Measurements from ENCODE around the gene FGFRL1.
"Not testable (repeated sequence)": the region's sequence is repeated elsewhere in the genome, so short reads cannot be mapped to it uniquely, and the experiment has no call there.

Gene FGFRL1

DNA sequence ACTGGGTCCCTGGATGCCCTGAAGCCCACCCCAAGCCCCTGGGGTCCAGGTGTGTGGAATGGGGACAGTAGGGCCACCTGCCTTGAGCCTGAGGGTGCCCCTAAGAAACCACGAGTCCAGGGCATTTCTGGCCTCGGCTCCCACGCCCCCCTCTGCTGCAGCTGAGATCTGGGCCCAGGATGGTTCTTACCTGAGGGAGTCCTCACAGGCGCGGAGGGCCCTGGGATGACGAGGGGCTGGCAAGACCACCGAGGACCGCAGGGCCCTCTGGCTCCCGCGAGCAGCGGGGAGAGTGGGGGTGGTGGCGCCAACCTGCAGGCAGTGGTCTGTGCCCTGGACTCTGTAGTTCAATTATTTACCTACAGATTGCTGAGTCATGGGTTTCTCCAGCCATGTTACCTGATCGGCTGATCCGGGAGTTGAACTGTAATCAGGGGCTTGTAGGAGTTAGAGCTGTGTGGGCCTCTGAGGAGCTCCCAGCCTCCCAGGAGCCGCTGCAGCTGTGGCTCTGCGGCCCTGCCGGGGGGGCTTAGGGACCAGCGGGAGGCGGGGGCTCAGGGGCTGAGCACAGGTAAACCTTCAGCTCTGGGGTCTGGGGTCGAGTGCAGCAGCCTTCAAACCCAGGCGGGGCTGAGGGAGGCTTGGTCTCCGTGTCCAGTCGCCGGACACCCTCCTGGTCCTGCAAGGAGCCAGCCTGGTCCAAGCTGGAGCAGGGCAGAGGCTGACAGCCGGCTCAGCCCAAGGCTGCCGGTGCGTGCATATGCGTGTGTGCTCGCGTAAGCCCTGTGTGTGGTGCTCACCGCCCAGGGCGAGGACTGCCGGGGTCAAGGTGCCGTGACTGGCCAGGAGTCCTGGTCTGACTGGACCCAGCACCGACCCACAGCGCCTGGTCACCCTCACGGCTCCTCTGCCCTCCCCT is 18.1 kb upstream of the FGFRL1 start, which contains the start of gene SLC26A1:
Gene SLC26A1, minus strand, starts transcription at position 294 of the 919 bp plus-strand sequence. CDS start 1,701 bp downstream, outside the sequence.
- DNase-seq = no peak

DNA sequence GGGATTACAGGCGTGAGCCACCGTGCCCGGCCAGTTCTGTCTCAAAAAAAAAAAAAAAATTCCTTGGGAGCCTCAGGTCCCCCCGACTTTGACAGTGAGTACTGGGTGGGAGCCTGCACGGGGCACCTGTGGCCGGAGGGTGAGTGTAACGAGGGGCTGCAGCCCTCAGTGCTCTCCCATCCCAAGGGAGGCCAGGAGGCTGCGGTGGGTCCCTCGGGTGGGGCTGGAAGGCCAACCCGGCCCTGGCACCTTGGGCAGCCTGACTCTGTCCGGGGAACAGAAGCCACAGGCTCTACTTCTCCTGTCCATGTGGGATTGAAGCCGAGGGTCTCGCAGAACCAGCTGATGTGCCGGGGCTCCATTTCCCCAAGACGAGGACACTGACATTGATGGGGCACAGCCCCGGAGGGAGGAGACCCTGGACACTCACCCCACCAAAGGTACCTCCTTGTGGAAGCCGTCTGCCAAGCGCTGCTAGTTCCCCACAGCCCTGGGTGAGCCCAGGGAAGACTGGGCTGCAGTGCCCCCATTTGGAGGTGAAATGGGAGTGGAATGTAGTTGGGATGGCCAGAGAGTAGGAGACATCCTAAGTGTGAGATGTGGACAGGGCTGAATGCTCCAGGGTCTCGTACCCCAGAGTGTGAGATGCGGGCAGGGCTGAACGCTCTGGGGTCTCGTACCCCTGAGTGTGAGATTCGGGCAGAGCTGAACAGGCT is 16.0 kb upstream of the FGFRL1 start:
- no peak for DNase-seq

DNA sequence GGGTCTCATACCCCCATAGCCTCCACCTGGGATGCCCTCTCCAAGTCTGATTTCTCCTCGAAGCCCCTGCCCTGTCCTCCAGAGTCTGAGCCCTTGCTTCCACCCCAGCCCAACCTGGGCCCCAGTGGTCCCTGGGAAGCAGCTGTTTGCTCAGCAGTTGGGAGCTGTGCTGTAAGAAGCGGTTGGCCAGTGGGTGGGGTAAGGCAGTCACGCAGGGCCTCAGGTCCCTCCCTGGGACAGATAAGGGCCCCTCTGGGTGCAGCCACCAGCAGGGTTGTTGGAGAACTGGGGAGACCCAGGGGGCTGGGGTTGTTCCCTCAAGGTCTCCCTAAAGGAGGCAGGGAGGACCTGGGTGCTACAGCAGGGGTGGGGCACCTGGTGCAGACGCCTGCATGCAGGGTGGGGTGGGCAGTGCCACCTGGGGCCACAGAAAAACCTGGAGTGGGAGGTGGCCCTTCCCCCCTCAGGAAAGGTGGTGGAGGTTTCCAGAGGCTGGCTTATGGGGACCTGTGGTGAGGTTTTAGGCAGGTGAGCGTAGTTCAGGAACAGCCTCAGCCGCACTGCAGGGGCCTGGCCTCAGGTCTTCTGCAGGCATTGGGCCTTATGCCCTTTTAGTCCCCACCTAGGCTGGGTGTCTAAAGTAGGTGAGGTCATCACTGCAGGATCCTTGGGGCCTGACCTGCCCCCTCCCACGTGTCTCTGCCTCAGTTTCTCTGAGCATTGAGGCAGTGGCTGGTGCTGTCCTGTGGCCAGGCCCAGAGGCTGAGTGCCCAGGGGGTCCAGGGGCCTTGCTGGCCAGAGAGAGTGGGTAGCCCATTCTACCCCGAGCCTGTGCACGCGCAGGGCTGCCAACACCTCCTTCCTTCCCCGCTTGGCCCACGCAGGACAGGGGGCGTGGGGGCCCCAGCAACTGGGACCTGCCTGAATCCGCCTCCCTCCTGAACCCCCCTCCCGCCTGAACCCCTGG is 15.1 kb upstream of the FGFRL1 start:
- DNase-seq = no peak

DNA sequence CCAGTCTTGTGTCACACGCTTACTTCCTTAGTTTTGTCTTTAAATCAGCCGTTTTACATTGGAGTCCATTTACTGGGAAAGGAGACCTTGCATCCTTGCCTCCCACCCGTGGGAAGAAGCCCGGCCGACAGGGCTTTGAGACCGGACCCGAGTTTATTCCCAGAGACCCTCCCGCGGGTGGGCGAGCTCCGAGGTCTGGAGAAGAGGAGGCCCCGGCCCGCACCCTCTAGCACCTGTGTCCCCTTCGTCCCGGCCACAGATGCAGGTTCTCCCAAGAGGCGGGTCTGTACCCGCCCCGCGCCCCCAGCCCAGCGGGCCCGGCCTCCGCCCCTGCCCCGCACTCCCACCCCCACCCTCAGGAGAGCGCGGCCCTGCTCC is 14.4 kb upstream of the FGFRL1 start:
- DNase-seq = no peak

DNA sequence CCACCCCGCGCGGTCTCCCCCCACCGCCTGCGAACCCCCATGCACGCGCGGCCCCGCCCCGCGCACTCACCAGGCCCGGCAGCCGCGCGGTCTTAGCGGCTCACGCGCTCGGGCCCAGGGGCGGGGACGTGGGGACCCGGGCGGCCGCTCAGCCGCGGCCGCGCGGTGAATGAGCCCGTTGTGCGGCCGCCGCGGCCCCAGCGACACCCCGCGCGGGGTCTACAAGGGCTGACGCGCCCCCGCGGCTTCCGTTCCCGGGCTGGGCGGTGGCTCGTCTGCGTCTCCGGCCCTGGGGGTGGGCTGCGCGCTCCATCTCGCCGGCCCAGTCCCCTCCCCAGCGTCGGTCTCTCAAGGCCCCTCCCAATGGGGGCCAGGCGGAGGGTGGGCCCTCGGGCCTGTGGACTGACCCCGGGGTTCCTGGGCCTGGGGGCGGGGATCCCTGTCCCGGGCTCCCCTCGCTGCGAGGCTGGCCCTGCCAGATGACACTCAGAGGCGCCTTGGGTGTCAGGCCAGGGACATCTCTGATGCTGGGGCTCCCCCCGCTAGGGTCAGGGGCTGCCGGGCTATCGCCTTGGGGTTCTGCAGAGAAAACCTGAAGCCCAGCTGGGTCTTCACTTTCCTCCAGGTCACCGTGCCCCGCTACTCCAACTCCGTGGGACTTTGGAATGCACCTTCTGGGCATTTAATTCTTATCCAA is 13.9 kb upstream of the FGFRL1 start:
- no peak for DNase-seq

DNA sequence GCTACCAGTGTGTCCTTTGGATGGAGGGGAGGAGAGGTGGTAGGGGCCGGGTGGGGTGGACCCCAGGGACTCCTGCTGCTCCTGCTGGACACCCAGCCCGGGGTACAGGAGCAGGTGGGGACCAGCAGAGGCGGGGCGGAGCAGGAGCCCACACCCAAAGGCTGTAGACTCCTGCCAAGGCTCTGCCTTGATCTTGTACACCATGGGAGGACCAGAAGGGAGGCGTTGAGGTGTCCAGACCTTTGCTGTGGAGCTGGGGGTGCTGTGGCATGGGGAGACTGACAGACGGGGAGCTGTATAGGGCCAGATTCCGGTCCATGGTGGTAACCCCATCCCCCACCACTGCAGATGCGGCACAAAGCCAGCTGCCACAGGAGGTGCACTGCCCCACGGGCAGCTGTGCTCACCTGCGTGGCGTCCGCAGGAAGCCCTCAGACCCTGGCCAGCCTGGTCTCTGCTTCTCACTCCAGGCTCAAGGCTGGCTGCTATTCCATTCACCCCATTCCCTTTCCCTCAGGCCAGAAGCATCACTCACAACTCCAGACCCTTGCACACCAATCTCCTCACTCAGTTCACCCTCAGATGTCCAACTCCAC is 13.2 kb upstream of the FGFRL1 start:
- DNase-seq = no peak

DNA sequence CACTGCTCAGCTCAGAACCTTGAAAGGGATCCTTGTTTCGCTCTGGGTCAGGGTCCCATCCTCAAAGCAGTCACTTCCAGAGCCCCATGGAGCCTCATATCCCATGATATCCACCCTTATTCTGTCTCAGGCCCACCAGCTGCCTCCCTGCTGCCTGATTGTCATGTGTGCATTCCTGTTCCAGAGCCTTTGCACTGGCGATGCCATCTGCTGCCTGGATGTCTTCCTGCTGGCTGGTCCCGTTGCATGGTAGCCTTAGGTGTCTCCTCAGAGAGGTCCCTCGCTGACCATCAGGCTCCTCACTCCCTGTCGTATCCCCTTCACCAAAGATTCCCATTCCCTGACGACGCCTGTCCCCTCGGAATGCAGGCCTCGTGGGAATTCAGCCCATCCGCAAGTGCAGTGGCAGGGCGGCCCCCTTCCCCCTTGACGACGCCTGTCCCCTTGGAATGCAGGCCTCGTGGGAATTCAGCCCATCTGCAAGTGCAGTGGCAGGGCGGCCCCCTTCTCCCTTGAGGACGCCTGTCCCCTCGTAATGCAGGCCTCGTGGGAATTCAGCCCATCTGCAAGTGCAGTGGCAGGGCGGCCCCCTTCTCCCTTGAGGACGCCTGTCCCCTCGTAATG is 12.1 kb upstream of the FGFRL1 start:
- DNase-seq = not testable (repeated sequence)

DNA sequence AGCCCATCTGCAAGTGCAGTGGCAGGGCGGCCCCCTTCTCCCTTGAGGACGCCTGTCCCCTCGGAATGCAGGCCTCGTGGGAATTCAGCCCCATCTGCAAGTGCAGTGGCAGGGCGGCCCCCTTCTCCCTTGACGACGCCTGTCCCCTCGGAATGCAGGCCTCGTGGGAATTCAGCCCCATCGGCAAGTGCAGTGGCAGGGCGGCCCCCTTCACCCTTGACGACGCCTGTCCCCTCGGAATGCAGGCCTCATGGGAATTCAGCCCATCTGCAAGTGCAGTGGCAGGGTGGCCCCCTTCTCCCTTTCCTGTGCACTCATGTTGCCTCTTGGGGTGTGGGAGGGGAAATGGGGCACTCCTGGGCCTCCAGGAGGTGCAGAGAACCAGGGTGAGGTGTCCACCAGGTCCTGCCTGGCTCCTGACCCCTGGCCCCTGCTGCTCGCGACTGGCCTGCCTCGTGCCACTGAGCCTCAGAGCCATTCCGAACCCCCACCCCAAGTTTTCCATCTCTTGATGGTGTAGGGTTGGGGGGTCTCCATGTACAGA is 11.5 kb upstream of the FGFRL1 start:
- no peak for DNase-seq

DNA sequence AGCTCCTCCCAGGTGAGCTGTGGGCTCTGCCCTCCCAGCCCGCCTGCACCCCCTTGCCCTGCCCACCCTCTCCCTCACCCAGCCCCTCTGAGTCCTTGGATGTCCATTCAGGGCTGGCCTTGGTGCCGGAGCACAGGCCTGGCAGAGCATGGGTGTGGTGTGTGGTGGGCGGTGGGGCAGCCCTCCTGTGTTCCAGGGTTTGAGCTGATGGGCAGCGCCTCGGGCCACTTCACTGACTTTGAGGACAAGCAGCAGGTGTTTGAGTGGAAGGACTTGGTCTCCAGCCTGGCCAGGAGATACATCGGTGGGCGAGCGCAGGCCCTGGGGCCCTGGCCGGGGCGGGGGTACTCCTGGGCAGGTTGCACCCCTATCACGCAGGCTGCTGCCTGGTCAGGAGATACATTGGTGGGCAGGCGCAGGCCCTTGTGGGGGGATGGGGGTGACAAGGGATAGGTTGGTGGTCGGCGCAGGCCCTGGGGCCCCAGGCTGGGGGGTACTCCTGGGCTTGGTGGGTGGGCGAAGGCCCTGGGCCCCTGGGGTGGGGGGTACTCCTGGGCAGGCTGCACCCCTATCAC is 10.7 kb upstream of the FGFRL1 start:
- no peak for DNase-seq

DNA sequence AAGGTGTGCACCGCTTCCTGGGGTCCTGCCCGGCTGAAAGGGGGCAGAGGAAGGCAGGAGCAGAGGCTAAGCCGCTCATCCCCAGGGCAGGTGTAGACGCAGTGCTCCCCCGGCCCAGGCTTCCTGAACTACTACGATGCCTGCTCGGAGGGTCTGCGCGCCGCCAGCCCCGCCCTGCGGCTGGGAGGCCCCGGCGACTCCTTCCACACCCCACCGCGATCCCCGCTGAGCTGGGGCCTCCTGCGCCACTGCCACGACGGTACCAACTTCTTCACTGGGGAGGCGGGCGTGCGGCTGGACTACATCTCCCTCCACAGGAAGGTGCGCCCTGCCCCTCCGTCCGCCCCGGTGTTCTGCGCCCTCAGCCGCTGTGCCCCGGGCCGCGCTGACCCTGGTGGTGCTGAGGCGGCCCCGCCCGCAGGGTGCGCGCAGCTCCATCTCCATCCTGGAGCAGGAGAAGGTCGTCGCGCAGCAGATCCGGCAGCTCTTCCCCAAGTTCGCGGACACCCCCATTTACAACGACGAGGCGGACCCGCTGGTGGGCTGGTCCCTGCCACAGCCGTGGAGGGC is 9.8 kb upstream of the FGFRL1 start:
- no peak for DNase-seq

DNA sequence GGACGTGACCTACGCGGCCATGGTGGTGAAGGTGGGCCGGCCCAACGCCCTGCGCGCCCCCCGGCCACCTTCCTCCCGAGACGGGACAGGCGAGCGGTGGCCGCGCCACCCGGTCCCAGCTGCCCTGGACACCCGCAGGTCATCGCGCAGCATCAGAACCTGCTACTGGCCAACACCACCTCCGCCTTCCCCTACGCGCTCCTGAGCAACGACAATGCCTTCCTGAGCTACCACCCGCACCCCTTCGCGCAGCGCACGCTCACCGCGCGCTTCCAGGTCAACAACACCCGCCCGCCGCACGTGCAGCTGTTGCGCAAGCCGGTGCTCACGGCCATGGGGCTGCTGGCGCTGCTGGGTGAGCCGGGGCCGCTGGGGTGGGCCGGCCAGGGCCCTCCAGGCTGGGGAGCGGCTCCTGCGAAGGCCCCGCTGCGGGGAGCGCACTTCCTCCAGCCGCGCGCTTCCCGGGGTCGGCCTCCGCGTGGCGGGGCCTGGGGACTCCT is 9.2 kb upstream of the FGFRL1 start:
- peak; percentile 19 for DNase-seq

DNA sequence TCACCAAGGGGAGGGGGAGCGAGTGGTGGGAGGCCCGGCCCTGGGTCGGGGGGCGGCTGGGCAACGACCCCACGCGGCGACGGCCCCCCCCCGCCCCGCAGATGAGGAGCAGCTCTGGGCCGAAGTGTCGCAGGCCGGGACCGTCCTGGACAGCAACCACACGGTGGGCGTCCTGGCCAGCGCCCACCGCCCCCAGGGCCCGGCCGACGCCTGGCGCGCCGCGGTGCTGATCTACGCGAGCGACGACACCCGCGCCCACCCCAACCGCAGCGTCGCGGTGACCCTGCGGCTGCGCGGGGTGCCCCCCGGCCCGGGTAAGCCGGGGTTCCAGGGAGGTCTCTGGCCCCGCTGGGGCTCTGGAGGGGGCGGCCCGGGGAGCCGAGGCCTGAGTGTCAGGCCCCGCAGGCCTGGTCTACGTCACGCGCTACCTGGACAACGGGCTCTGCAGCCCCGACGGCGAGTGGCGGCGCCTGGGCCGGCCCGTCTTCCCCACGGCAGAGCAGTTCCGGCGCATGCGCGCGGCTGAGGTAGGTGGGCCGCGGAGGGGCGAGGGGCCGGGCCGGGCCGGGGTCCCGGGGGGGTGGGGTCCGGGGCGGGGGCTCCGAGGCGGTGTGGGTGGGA is 8.7 kb upstream of the FGFRL1 start:
- no peak for DNase-seq

DNA sequence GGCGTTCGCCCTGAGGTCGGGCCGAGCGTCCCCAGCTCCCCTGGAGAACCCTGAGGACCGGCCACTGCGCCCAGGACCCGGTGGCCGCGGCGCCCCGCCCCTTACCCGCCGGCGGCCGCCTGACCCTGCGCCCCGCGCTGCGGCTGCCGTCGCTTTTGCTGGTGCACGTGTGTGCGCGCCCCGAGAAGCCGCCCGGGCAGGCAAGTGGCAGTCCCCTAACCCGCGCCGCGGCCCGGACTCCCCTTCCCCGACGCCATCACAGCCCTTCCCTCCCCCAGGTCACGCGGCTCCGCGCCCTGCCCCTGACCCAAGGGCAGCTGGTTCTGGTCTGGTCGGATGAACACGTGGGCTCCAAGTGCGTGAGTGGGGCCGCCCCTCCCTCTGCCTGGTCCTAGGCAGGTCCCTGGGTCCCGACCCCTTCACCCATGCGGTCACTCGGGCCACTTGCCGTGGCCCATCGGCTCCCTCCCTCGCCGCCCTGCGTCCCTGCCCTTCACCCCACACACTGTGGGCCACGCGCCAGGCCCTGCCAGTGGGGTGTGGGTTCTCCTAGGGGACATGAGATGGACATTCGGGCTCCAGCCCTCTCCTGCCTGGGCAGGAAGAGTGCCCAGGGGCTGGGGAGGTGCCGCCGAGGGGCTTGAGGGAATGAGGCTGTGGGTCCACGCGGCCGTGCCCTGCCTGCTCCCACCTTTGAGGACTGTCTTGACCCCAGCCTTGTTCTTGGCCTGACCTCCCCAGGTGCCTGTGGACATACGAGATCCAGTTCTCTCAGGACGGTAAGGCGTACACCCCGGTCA is 8.0 kb upstream of the FGFRL1 start:
- DNase-seq = no peak

DNA sequence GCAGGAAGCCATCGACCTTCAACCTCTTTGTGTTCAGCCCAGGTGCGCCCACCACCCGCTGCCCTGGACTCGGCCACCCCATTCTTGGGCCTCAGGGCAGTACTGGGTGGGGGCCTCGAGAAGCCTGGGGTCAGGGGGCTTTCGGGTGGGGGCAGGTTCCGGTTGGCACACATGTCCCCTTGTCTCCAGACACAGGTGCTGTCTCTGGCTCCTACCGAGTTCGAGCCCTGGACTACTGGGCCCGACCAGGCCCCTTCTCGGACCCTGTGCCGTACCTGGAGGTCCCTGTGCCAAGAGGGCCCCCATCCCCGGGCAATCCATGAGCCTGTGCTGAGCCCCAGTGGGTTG is 7.4 kb upstream of the FGFRL1 start:
- no peak for DNase-seq

DNA sequence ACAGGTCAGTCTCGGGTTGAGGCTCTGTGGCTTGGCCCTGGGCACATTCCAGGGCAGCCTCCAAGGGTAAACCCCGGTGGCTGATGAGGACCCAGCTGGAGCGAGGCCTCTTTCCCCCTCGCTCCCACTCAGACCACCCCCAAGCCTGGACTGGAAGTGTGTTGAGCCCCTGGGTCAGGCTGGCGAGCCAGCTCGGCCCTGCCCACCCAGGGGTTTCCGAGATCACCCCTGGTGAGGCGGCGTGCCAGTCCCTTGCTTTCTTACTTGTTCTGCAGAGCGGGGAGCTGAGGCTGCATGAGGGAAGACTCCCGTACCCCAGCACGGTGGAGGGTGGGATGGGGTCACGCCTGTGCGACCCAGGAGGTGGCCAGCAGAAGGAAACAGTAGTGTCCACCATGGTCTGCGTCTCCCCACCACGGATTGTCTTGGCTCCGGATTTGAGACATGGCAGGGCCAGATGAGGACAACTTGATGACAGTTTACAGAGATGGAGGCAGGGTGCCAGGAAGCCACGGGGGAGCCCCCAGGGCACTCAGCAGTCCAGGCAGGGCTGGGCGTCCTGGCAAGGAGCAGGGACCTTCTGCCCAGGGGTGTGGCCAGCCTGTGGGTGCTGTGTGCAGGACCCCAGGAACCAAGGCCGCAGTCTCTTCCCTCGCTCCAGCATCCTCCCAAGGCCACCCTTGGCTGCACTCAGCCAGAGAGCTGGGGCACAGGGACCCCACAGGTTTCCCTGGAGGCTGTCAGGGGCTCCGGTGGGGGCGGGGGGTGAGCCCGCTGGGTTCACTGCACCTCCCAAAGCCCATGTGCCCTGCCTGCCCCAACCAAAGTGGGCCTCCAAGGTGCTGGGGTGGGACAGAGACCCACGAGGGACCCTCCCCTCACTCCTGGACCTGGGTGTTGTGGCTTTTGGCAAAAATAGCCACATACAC is 6.6 kb upstream of the FGFRL1 start:
- no peak for DNase-seq

DNA sequence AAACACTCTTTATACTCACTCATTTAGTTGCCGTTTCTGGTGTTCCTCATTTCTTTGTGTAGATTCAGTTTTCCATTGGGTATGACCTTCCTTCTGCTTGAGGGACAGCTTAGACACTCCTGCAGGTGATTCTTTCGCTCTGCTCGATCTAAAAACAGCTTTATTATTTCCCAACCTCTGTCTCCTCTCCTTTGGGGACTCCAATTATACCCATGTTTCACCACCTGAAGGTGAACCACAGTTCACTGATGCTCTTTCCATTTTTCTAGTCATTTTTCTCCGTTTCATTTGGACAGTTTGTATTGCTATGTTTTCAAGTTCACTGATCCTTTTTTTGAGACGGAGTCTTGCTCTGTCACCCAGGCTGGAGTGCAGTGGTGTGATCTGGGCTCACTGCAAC is 4.6 kb upstream of the FGFRL1 start:
- DNase-seq = no peak

DNA sequence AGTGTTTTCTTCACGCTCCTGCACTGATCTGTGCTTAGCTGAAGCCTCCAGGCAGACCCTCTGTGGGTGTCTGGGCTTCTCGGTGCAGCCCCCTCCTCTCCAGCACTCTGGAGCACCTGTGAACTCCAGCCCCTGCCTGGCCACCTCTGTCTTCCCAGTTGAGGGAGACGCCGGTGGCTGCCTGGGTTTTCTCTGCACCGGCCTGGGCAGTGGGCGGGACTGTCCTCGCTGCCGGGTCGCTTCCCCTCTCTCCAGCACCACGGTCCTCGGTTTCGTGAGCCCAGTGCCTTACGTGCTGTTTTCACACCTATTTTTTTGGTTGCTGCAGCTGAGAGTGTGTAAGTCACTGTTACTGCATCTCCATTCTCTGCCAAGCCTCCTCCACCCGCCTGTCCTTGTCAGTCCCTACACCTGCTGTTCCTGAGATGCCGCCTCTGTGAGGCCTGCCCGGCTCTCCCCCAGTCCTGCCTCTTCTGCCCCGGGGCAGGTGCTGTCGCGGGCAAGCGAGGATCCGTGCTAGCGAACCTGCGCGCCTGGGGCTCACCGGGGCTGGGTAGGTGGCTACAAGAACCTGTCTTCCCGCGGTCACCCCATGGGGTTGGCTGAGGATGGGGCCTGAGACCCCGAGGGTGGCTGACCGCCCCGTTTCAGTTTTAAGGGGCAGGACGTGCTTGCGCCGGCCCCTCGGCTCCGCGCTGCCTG is 2.4 kb upstream of the FGFRL1 start:
- DNase-seq = peak; percentile 14
